Chondrocyte (in vitro differentiated cells): Measurements from ENCODE around the gene FAM53A. TPM values are rescaled to one million over a fixed set of nuclear protein-coding genes. Genes with fewer than 3 reads are reported as not detected.
A peak's percentile ranks its signal among the peaks of the same experiment; 100 is the strongest.

Source experiments
- DNase-seq: peaks from one replicate; pipeline ENCODE4 v3.0.0; 2021; ENCODE audit warnings: mixed read lengths, low spot score
- H3K27ac Mint-ChIP-seq: one replicate; pipeline ENCODE4 v1.8.0; 2021; ENCODE audit warnings: mild to moderate bottlenecking, moderate library complexity, mixed read lengths; ENCODE audit not compliant: unreplicated experiment
- H3K27me3 Mint-ChIP-seq: 2 replicates; pipeline ENCODE4 v1.8.0; 2021; ENCODE audit warnings: low read depth, mixed read lengths
- H3K36me3 Mint-ChIP-seq: 2 replicates; pipeline ENCODE4 v1.8.0; 2021; ENCODE audit warnings: low read depth, mixed read lengths
- H3K4me1 Mint-ChIP-seq: 2 replicates; pipeline ENCODE4 v1.8.0; 2021; ENCODE audit warnings: low read depth, mild to moderate bottlenecking, mixed read lengths
- H3K4me3 Mint-ChIP-seq: one replicate; pipeline ENCODE4 v1.8.0; 2021; ENCODE audit warnings: mild to moderate bottlenecking, moderate library complexity, mixed read lengths; ENCODE audit not compliant: unreplicated experiment
- H3K9me3 Mint-ChIP-seq: 2 replicates; pipeline ENCODE4 v1.8.0; 2021; ENCODE audit warnings: low read depth, mixed read lengths
- CTCF ChIP-seq: fragments of 200-600 bp; sonication (generic); IDR thresholded peaks from 2 replicates; pipeline ENCODE4 v1.5.0; 2021; ENCODE audit warnings: antibody characterized with exemption, mild to moderate bottlenecking, moderate library complexity
- total RNA-seq: library from RNA; stranded (reverse); gene quantifications from 3 replicates; pipeline ENCODE4 v1.2.1, GENCODE V29; 2021

FAM53A gene
- total RNA-seq, 1 donor from 2014 or later, result 6.9 TPM

GRCh38 chr4:1604706-1605205 lies 79.4 kb downstream of the FAM53A start:
- no peak overlapping the region for H3K4me3 Mint-ChIP-seq
- peaks cover 2% of the 10 kb centered on the region for H3K27me3 Mint-ChIP-seq
- no peak overlapping the region for H3K27ac Mint-ChIP-seq
- no peak for TF ChIP-seq CTCF
- no peaks in the 10 kb centered on the region for H3K36me3 Mint-ChIP-seq
- peak; percentile 85 for DNase-seq
- H3K9me3 Mint-ChIP-seq, result no peaks in the 10 kb centered on the region
- H3K4me1 Mint-ChIP-seq, result peaks cover 3% of the 10 kb centered on the region

GRCh38 chr4:1604181-1604705 lies 79.9 kb downstream of the FAM53A start:
- no peaks in the 10 kb centered on the region for H3K9me3 Mint-ChIP-seq
- TF ChIP-seq CTCF, result no peak
- peak; percentile 89 for DNase-seq
- peaks cover 3% of the 10 kb centered on the region for H3K4me1 Mint-ChIP-seq
- no peak overlapping the region for H3K27ac Mint-ChIP-seq
- peaks cover 2% of the 10 kb centered on the region for H3K27me3 Mint-ChIP-seq
- no peaks in the 10 kb centered on the region for H3K36me3 Mint-ChIP-seq
- no peak overlapping the region for H3K4me3 Mint-ChIP-seq

- peak; percentile 85 for DNase-seq
- no peaks in the 10 kb centered on the region for H3K9me3 Mint-ChIP-seq
- no peak for TF ChIP-seq CTCF
- H3K4me1 Mint-ChIP-seq, result peaks cover 3% of the 10 kb centered on the region
- H3K27me3 Mint-ChIP-seq, result peaks cover 2% of the 10 kb centered on the region
- no peaks in the 10 kb centered on the region for H3K36me3 Mint-ChIP-seq
- H3K27ac Mint-ChIP-seq, result no peak overlapping the region
- H3K4me3 Mint-ChIP-seq, result no peak overlapping the region
Observed at GRCh38 chr4:1603413-1604135, 80.5 kb downstream of the FAM53A start.

GRCh38 chr4:1602655-1603412 lies 81.3 kb downstream of the FAM53A start:
- Mint-ChIP-seq H3K27ac (no peak overlapping the region), H3K36me3 (no peaks in the 10 kb centered on the region), H3K27me3 (peaks cover 2% of the 10 kb centered on the region), H3K4me1 (peaks cover 3% of the 10 kb centered on the region), H3K4me3 (no peak overlapping the region), H3K9me3 (no peaks in the 10 kb centered on the region)
- DNase-seq, result peak; percentile 91
- TF ChIP-seq CTCF, result no peak
